Measurements from ENCODE around the gene SAMD5. TPM values are rescaled to one million over a fixed set of nuclear protein-coding genes. Genes with fewer than 3 reads are reported as not detected.

The SAMD5 gene
- total and polyA plus RNA-seq, 10 of the 15 experiments (the other 5 are each of a cell fraction or from before 2014, with no cell fraction given) = 0.01 to 0.23 (median 0.05) TPM; not detected in 5

DNA sequence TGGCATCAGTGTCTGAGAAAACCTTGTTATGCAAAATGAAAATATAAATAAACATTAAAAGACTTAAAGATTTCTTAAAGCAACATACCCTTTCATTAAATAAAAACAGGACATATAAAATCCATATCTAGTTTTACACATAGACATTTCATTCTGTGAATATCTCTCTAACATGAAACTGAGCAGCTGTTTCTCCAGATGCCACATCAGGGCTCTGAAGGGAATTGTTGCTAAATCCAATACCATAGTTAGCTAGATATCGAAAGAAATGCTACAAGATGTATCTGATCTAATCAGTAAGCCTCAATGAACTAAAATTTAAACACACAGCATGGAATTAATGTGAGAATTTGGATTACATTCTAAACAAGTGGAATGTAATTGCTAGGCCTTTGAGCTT is 74.5 kb downstream of the SAMD5 start:
- no peak overlapping the region for H2AFZ ChIP-seq (ENCODE audit: control insufficient read depth, low read depth, low read length)
- intact Hi-C loops (cut with micrococcal nuclease; ENCODE audit: unreplicated experiment) (no loop called here), in situ Hi-C loops (cut with MboI) (no loop called here)
- no peaks in the 10 kb centered on the region for H3K9me3 ChIP-seq (replicated peaks; ENCODE audit: control insufficient read depth, insufficient read depth, low read length)
- no peaks in the 10 kb centered on the region for H3K4me1 ChIP-seq (ENCODE audit: control insufficient read depth, insufficient read depth, low read length)
- ATAC-seq (no peak), FAIRE-seq (no peak), DNase-seq (ENCODE audit: low read depth, low spot score) (no peak)
- H3K9ac ChIP-seq (ENCODE audit: control insufficient read depth, insufficient read depth, low read length) = no peak overlapping the region
- H3K79me2 ChIP-seq (ENCODE audit: control insufficient read depth, insufficient read depth, low read length) = no peaks in the 10 kb centered on the region
- H3K4me2 ChIP-seq (ENCODE audit: control insufficient read depth, insufficient read depth) = no peak overlapping the region
- POLR2A ChIA-PET = no interaction called here
- no peaks in the 10 kb centered on the region for H4K20me1 ChIP-seq (ENCODE audit: control insufficient read depth, insufficient read depth)
- no peak overlapping the region for H3K4me3 ChIP-seq
- no TSS peak for BruUV-seq (replicated peaks)
- TF ChIP-seq ZZZ3 (IDR thresholded peaks at IDR 0.05; ENCODE audit: control insufficient read depth, insufficient read length, low read depth) (no peak), MXI1 (IDR thresholded peaks at IDR 0.05; ENCODE audit: low read depth, low read length) (no peak), ZNF687 (IDR thresholded peaks at IDR 0.05) (no peak), NR2C2 (IDR thresholded peaks at IDR 0.05; ENCODE audit: borderline replicate concordance, control insufficient read depth, insufficient read length, low read depth) (no peak), MTA2 (IDR thresholded peaks at IDR 0.05; ENCODE audit: low read depth) (no peak)
- WGBS (ENCODE audit: insufficient coverage, insufficient replicate concordance, low lambda C conversion rate, missing lambda C conversion rate) = 5% methylated on average over 1 of the region's 1 CpG
- no peaks in the 10 kb centered on the region for H3K36me3 ChIP-seq (ENCODE audit: control insufficient read depth in 2 of 2, insufficient read depth in 2 of 2, low read length in 1 of 2)
- no peak overlapping the region for H3K27ac ChIP-seq (ENCODE audit: control insufficient read depth, insufficient read depth)
- SMC1A ChIA-PET (ENCODE audit: uncharacterized antibody, unreplicated experiment) = interaction anchor here (0.8 kb wide), 1 partner anchor 11 kb away, joined by 3 read pairs; no protein-coding TSS in a partner anchor
- RAD21 ChIA-PET (ENCODE audit: unreplicated experiment) = no interaction called here
- H3K27me3 ChIP-seq (replicated peaks in 1 of 2; ENCODE audit: control insufficient read depth in 2 of 2, insufficient read depth in 2 of 2, low read length in 1 of 2) = no peaks in the 10 kb centered on the region
- CTCF ChIA-PET = no interaction called here
